Measurements from ENCODE around the gene SDK1.

SDK1 gene

DNA sequence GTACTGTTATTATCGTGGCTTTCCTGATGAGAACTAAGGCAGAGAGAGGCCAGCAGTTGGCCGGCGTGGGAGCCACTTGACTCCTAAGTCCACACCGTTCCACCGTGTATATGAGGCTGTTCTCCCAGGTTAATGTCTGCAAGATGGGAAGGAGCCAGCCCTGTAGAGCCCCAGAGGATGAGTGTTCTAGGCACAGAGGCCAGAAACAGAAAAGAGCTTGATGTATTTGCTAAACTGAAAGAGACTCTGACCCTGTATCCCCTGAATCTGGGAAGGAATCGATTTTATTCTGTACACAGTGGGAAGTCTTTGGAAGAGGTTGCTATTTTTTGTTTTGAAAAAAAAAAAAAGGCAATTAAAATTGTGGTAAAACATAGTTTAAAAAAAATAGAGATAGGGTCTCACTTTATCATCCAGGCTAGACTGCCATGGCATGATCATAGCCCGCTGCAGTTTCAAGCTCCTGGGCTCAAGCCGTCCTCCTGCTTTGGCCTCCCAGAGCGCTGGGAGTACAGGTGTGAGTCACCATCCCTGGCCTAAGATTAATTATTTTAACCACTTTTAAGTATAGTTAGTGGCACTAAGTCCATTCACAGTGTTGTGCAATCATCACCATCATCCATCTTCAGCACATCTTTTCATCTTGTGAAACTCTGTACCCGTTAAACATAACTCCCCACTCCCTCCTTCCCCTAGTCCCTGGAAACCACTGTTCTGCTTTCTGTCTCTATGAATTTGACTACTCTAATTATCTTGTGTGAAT, 348.8 kb downstream of the SDK1 start:
- TF ChIP-seq, protein P1, sequence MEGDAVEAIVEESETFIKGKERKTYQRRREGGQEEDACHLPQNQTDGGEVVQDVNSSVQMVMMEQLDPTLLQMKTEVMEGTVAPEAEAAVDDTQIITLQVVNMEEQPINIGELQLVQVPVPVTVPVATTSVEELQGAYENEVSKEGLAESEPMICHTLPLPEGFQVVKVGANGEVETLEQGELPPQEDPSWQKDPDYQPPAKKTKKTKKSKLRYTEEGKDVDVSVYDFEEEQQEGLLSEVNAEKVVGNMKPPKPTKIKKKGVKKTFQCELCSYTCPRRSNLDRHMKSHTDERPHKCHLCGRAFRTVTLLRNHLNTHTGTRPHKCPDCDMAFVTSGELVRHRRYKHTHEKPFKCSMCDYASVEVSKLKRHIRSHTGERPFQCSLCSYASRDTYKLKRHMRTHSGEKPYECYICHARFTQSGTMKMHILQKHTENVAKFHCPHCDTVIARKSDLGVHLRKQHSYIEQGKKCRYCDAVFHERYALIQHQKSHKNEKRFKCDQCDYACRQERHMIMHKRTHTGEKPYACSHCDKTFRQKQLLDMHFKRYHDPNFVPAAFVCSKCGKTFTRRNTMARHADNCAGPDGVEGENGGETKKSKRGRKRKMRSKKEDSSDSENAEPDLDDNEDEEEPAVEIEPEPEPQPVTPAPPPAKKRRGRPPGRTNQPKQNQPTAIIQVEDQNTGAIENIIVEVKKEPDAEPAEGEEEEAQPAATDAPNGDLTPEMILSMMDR (IDR thresholded peaks at IDR 0.05; ENCODE audit: low read depth, low read length, missing control alignments) = no peak
- in situ Hi-C loops (cut with HindIII; ENCODE audit: low sequenced_read_pairs) = no loop called here
- no peak overlapping the region for H3K4me3 ChIP-seq (ENCODE audit: low read depth, low read length)
- DNase-seq (ENCODE audit: low read depth) = no peak

DNA sequence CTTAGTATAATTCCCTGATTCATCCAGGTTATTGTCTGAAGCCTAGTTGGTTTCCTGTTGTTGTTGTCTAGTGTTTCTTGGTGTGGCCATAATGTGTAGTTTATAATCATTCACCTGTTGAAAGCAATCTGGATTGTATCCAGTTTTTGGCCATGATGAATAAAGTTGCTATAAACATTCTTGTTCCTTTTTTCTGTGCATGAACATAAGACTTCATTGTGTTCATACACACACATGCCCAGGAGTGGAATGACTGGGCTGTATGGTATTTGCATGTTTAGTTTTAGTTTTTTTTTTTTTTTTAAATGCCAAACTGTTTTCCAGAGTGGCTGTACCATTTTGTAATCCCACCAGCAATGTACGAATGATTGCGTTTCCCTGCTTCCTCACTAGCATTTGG, 349.8 kb downstream of the SDK1 start:
- in situ Hi-C loops (cut with HindIII; ENCODE audit: low sequenced_read_pairs) = no loop called here
- H3K4me3 ChIP-seq (ENCODE audit: low read depth, low read length) = no peak overlapping the region
- TF ChIP-seq, protein P1 (IDR thresholded peaks at IDR 0.05; ENCODE audit: low read depth, low read length, missing control alignments) = no peak
- DNase-seq (ENCODE audit: low read depth) = no peak

DNA sequence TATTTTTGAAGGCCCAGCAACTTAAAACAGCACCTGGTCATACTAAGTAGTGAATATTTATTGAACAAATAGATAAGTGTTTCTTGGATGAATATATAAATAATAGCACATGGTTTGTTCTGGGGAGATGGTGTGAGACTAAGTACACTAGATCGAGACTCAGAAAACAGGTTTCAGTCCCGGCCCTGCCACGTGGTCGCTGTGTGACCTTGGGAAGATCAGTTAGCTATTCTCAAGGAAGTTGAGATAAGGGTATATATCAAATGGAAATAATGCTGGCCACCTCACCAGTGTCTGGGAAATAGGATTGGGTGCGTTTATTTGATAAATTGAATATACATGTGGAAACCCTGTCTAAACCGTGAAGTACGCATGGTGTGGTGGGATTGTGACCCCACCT, 354.6 kb downstream of the SDK1 start:
- in situ Hi-C loops (cut with HindIII; ENCODE audit: low sequenced_read_pairs) = no loop called here
- TF ChIP-seq, protein P1 (IDR thresholded peaks at IDR 0.05; ENCODE audit: low read depth, low read length, missing control alignments) = no peak

DNA sequence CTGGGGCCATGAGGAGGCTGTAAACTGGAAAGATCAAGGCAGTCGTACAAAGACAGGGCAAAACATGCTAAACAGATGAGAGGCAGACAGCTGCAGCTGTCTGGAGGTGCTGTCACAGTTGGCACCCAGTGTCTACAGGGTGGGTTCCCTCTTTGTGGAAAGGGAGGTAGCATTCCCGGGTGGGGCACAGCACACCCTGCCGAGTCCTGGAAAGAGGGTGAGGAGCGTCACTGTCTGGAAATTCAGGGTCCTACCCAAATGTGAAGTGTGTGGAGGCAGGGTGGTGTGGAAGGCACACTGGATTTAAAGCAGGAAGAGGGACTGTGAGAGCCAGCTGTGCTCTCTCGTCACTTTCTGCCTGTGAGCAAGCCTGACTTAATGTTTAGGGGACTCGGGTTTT, 356.2 kb downstream of the SDK1 start:
- TF ChIP-seq, protein P1 (IDR thresholded peaks at IDR 0.05; ENCODE audit: low read depth, low read length, missing control alignments) = no peak
- DNase-seq (ENCODE audit: low read depth) = no peak
- H3K4me3 ChIP-seq (ENCODE audit: low read depth, low read length) = no peak overlapping the region
- in situ Hi-C loops (cut with HindIII; ENCODE audit: low sequenced_read_pairs) = no loop called here

More for the DNA sequence above, 354.6 kb downstream of the SDK1 start:
- no peak overlapping the region for H3K4me3 ChIP-seq (ENCODE audit: low read depth, low read length)
- no peak for DNase-seq (ENCODE audit: low read depth)

DNA sequence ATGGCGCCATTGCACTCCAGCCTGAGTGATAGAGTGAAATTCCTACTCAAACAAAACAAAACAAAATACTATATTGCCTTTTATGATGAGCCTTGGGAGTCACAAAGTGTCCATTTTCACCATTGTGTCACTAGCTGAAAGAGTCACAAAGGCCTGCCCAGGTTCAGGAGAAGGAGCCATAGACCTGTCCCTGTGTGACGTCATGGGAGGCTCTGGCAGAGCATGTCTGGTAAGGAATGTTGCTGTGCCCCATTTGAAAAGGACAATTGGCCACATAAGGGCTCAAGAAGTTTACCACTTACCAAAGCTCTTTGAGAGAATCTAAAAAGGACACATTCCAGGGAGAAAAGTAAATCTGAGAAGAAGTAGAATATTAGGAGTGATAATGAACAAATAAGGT, 367.7 kb downstream of the SDK1 start:
- H3K4me3 ChIP-seq (ENCODE audit: low read depth, low read length) = no peak overlapping the region
- in situ Hi-C loops (cut with HindIII; ENCODE audit: low sequenced_read_pairs) = no loop called here
- no peak for DNase-seq (ENCODE audit: low read depth)
- TF ChIP-seq, protein P1 (IDR thresholded peaks at IDR 0.05; ENCODE audit: low read depth, low read length, missing control alignments) = no peak

DNA sequence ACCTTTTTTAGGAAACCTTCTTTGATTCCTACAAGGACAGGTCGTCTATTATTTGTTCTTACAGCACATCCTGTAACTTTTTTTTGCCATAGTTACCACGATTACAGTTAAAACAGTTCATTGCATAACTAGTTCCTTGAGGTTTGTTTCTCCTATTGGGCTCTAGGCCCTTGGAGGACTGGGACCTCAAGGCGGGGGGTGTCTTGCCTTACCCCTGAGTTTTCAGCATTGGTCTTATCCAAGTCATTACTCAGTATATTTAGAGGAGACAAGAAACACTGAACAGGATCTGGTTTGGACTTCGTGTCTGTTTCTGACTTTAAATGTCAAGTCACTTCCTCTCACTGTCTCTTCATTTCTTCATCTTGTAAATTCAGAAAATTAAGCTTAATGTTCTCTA, 369.8 kb downstream of the SDK1 start:
- TF ChIP-seq, protein P1 (IDR thresholded peaks at IDR 0.05; ENCODE audit: low read depth, low read length, missing control alignments) = no peak
- in situ Hi-C loops (cut with HindIII; ENCODE audit: low sequenced_read_pairs) = no loop called here
- H3K4me3 ChIP-seq (ENCODE audit: low read depth, low read length) = no peak overlapping the region
- DNase-seq (ENCODE audit: low read depth) = no peak

All from astrocyte of the cerebellum (primary cell).